GM23248 (cell line): ENCODE measurements around the gene GPATCH4.

Source experiments
- EZH2 ChIP-seq: fragments of 200-600 bp; sonication (generic); IDR thresholded peaks from 2 replicates; pipeline ENCODE4 v1.6.1; 2018; ENCODE audit warnings: antibody characterized with exemption, mild to moderate bottlenecking; ENCODE audit not compliant: insufficient read depth, poor library complexity, severe bottlenecking
- EZH2phosphoT487 ChIP-seq: fragments of 200-600 bp; sonication (generic); IDR thresholded peaks from 2 replicates; pipeline ENCODE4 v1.6.1; 2018; ENCODE audit warnings: antibody characterized with exemption, moderate library complexity, mild to moderate bottlenecking, low read depth; ENCODE audit not compliant: insufficient read depth

DNA sequence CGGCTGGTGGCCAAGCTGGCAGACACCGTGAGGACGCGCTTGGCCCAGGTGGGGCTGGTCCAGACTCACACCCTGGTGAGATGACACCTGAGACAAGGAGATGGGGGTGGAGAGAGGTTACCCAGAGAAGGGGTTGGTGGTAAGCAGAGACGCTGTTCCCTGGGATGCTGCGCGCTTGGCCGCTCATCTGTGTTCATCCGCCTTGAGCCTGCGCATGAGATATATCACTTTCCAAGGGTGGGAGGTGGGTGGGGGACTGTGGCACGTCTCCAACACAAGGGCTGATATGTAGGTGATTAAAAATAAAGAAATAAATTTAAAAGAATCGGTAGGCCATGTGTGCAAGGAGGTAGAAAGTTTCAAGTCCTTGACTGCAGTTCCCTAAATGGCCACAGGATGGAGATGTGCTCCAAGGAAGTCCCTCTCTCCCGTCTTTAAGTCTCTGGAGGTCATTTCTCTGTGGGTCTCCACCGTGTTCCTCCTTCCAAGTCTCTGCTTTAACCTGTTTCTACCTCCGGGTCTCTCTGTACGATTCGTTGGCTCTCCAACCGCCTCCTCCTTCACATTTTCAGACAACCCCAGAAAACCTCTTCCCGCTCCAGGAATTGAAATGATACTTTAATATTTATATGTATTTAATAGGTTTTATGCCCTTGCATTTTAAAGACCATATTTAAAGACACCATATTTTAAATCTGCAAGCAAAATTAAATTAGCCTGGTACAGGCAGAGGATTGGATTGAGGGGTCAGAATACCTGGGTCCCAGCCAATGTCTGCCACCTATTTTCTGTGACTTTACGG is 17.3 kb downstream of the GPATCH4 start:
- TF ChIP-seq EZH2phosphoT487 (no peak), EZH2 (no peak)
